HCT116 (cell line): ENCODE results near the gene BCL2L2. TPM values are rescaled to one million over a fixed set of nuclear protein-coding genes. Genes with fewer than 3 reads are reported as not detected.

Experiments used
- ATAC-seq: fragments of 200-7000 bp; cut with Tn5 transposase; 2 replicates; pipeline ENCODE4 v1.9.1; 2020; ENCODE audit warnings: mild to moderate bottlenecking, moderate library complexity
- BruUV-seq: library from RNA; stranded (reverse); fragments of 400-500 nt; replicated peaks from 2 replicates; lab custom pipeline; 2021; lab: Mats Ljungman, UMichigan
- CTCF ChIA-PET: fragments of 300-600 bp; sonication (Branson Sonifier 250); formaldehyde crosslinking; loops from one replicate; lab custom pipeline; 2021; ENCODE audit warnings: antibody characterized with exemption; lab: Charles Lee
- POLR2A ChIA-PET: fragments of 300-600, 350-600 bp; sonication (Branson Sonifier 250); formaldehyde crosslinking; loops from one replicate; lab custom pipeline; 2021; ENCODE audit warnings: antibody characterized with exemption; lab: Charles Lee
- RAD21 ChIA-PET, 2 experiments: fragments of 300-600 bp; sonication (Branson Sonifier 250); formaldehyde crosslinking; loops; one replicate each; lab custom pipeline; 2023; ENCODE audit warnings: low total read pairs in 2 of 2; ENCODE audit not compliant: uncharacterized antibody in 2 of 2, unreplicated experiment in 2 of 2, low non-redundant PET in 1 of 2; lab: Charles Lee
- DNase-seq: peaks from one replicate; pipeline ENCODE4 v3.0.0-alpha.2; 2010; ENCODE audit warnings: low read depth, low spot score
- H2AFZ ChIP-seq: fragments of 200-600 bp; shearing (Covaris generic), sonication (generic); 2 replicates; pipeline ENCODE4 v1.6.1; 2017; ENCODE audit warnings: low read depth, mixed run types, mixed read lengths, antibody characterized with exemption, low read length; ENCODE audit not compliant: poor library complexity, severe bottlenecking
- H3K27ac ChIP-seq: 2 replicates; pipeline ENCODE4 v1.5.1; 2012; ENCODE audit warnings: low read depth, low read length
- H3K27me3 ChIP-seq: fragments of 200-600 bp; sonication (generic); 2 replicates; pipeline ENCODE4 v1.6.1; 2016; ENCODE audit warnings: mixed run types, low read length, mixed read lengths; ENCODE audit not compliant: insufficient read depth
- H3K36me3 ChIP-seq, 2 experiments: fragments of 200-500 bp in 1 of 2; fragments of 200-600 bp in 1 of 2; sonication (Bioruptor generic) in 1 of 2; sonication (generic) in 1 of 2; 2 replicates each; pipeline versions ENCODE4 v1.5.1 to v1.6.1; 2014 to 2016; ENCODE audit warnings: low read length in 2 of 2, inconsistent platforms in 1 of 2, mixed read lengths in 1 of 2, mixed run types in 1 of 2; ENCODE audit not compliant: insufficient read depth in 2 of 2, control insufficient read depth in 1 of 2
- H3K4me1 ChIP-seq, 2 experiments: fragments of 200-600 bp in 1 of 2; sonication (generic) in 1 of 2; 2 replicates each; pipeline versions ENCODE4 v1.5.1 to v1.6.1; 2012 to 2017; ENCODE audit warnings: low read length in 2 of 2, inconsistent platforms in 1 of 2, mild to moderate bottlenecking in 1 of 2, mixed read lengths in 1 of 2, mixed run types in 1 of 2, moderate library complexity in 1 of 2; ENCODE audit not compliant: insufficient read depth in 2 of 2, control insufficient read depth in 1 of 2
- H3K4me2 ChIP-seq: fragments of 200-600 bp; sonication (generic); 2 replicates; pipeline ENCODE4 v1.6.1; 2017; ENCODE audit warnings: mixed run types, low read length, mixed read lengths
- H3K4me3 ChIP-seq, 2 experiments: fragments of 200-600 bp in 1 of 2; sonication (generic) in 1 of 2; replicated peaks in 1 of 2; 2 replicates each; pipeline ENCODE4 v1.5.1; 2011 to 2016; ENCODE audit warnings: low read length in 2 of 2, control low read depth in 1 of 2, low read depth in 1 of 2, mild to moderate bottlenecking in 1 of 2, mixed read lengths in 1 of 2, mixed run types in 1 of 2
- H3K79me2 ChIP-seq: fragments of 200-600 bp; sonication (generic); 2 replicates; pipeline ENCODE4 v1.6.1; 2017; ENCODE audit warnings: mild to moderate bottlenecking, mixed run types, low read length, moderate library complexity, mixed read lengths; ENCODE audit not compliant: insufficient read depth
- H3K9ac ChIP-seq: fragments of 200-600 bp; sonication (generic); 2 replicates; pipeline ENCODE4 v1.6.1; 2016; ENCODE audit warnings: low read length, mixed read lengths
- H3K9me2 ChIP-seq: fragments of 200-600 bp; sonication (generic), shearing (Covaris generic); 2 replicates; pipeline ENCODE4 v1.6.1; 2017; ENCODE audit warnings: mixed run types, mild to moderate bottlenecking, moderate library complexity; ENCODE audit not compliant: insufficient read depth
- H3K9me3 ChIP-seq, 2 experiments: fragments of 200-500 bp in 1 of 2; fragments of 200-600 bp in 1 of 2; sonication (Bioruptor generic) in 1 of 2; sonication (generic) in 1 of 2; 2 replicates each; pipeline ENCODE4 v1.6.1; 2014 to 2017; ENCODE audit warnings: low read length in 2 of 2, mixed read lengths in 2 of 2, inconsistent platforms in 1 of 2, low read depth in 1 of 2, mild to moderate bottlenecking in 1 of 2, mixed run types in 1 of 2, moderate library complexity in 1 of 2; ENCODE audit not compliant: control insufficient read depth in 1 of 2, insufficient read depth in 1 of 2
- H4K20me1 ChIP-seq: fragments of 200-600 bp; sonication (generic), shearing (Covaris generic); 2 replicates; pipeline ENCODE4 v1.6.1; 2017; ENCODE audit warnings: mixed run types, mild to moderate bottlenecking, moderate library complexity; ENCODE audit not compliant: insufficient read depth
- CBX3 ChIP-seq: IDR thresholded peaks from 2 replicates; pipeline ENCODE4 v1.6.1; 2012; ENCODE audit warnings: low read depth
- CEBPB ChIP-seq: IDR thresholded peaks from 2 replicates; pipeline ENCODE4 v1.6.1; 2012; ENCODE audit warnings: low read depth
- EGR1 ChIP-seq: IDR thresholded peaks from 2 replicates; pipeline ENCODE4 v1.6.1; 2012; ENCODE audit warnings: low read depth
- ELF1 ChIP-seq: IDR thresholded peaks from 2 replicates; pipeline ENCODE4 v1.6.1; 2012; ENCODE audit warnings: low read depth, borderline replicate concordance
- EZH2phosphoT487 ChIP-seq: fragments of 200-600 bp; IDR thresholded peaks from 2 replicates; pipeline ENCODE4 v1.6.1; 2018; ENCODE audit warnings: antibody characterized with exemption, borderline replicate concordance
- JUND ChIP-seq: IDR thresholded peaks from 2 replicates; pipeline ENCODE4 v1.6.1; 2012
- POLR2A ChIP-seq: IDR thresholded peaks from 2 replicates; pipeline ENCODE4 v1.7.0; 2011; ENCODE audit warnings: borderline replicate concordance; ENCODE audit not compliant: insufficient read depth, insufficient read length; ENCODE audit errors: extremely low read depth
- POLR2AphosphoS5 ChIP-seq: IDR thresholded peaks from 2 replicates; pipeline ENCODE4 v1.6.1; 2011; ENCODE audit warnings: mild to moderate bottlenecking, low read depth, low read length, moderate library complexity
- SP1 ChIP-seq: IDR thresholded peaks from 2 replicates; pipeline ENCODE4 v1.6.1; 2012; ENCODE audit warnings: low read depth
- SRF ChIP-seq: IDR thresholded peaks from 2 replicates; pipeline ENCODE4 v1.6.1; 2012; ENCODE audit warnings: low read depth
- YY1 ChIP-seq: IDR thresholded peaks from 2 replicates; pipeline ENCODE4 v1.6.1; 2011; ENCODE audit warnings: low read length, low read depth, moderate library complexity, mild to moderate bottlenecking; ENCODE audit not compliant: insufficient replicate concordance; ENCODE audit errors: extremely low read depth
- ZFX ChIP-seq: fragments of 450-650 bp; IDR thresholded peaks from 2 replicates; pipeline ENCODE4 v1.6.1; 2017
- ZNF274 ChIP-seq: fragments of 200-500 bp; sonication (Bioruptor generic); IDR thresholded peaks from 2 replicates; pipeline ENCODE4 v1.6.1; 2014; ENCODE audit warnings: mild to moderate bottlenecking, low read depth, low read length, inconsistent platforms
- intact Hi-C: fragments of 100-400 bp; cut with micrococcal nuclease; formaldehyde crosslinking; loops from 2 replicates; pipeline ENCODE4 v1.10.0; 2022
- total RNA-seq: library from RNA; stranded (reverse); gene quantifications from one replicate; pipeline ENCODE4 v1.2.1, GENCODE V29; 2021; ENCODE audit not compliant: unreplicated experiment
- TF ChIP-seq, protein P1 (sequence below): IDR thresholded peaks from 2 replicates; pipeline ENCODE4 v1.6.1; 2012
- TF ChIP-seq, protein P2 (sequence below): IDR thresholded peaks from 2 replicates; pipeline ENCODE4 v1.6.1; 2012

The BCL2L2 gene
- total RNA-seq, 1 experiment from 2014 or later = 25.5 TPM

DNA sequence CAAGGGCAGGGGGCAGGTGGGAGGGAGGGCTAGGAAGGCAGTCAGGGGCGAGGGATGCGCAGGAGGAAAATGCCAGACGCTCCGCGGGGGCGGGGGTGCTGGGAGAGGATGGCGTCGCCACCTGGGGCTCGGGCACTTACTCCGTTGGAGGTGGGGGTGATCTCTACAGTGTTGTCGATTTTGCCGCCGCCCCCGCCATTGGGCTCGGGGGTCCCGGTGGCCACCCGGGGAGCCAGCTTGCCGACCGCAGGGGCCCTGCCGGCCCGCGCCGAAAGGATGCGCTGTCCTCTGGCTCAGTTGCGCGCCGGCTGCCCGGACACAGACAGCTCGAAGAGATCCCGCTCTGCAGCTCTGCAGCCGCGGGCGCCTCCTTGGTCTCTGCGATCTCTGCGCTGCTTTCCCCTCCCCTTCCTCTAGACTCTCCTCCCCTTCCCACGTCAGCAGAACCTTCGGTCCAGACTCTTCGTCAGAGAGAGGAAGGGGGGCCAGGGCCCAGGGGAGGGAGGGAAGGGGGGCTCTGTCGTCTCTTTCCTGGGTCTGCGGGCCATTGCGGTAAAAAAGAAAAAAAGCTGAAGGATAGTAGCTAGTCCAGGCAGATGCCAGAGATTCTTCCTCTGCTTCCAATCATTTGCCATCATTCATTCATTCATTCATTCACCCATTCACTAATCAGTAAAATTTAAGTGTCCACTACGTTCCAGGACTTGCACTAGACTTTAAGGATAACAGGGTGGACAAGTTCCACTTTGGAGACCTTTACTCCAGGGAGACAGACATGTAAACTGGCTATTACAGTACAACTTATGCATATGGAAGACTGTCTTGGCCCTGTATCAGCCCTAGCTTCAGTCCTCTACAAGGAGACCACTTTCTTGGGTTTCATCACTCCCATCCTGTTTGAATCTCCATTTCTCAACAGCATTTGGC lies 46.1 kb downstream of the BCL2L2 start, which contains the start of gene SLC22A17:
Gene SLC22A17 (minus strand): TSS at position 382 of the 927 bp plus-strand sequence.
- POLR2A ChIA-PET = no interaction called here
- TF ChIP-seq POLR2AphosphoS5 = peak; percentile 80
- no peak for TF ChIP-seq SRF
- TF ChIP-seq EZH2phosphoT487 = no peak
- 0 out of 2 replicates have a peak, but pooled peaks have one; percentile 30 for TF ChIP-seq EGR1

DNA sequence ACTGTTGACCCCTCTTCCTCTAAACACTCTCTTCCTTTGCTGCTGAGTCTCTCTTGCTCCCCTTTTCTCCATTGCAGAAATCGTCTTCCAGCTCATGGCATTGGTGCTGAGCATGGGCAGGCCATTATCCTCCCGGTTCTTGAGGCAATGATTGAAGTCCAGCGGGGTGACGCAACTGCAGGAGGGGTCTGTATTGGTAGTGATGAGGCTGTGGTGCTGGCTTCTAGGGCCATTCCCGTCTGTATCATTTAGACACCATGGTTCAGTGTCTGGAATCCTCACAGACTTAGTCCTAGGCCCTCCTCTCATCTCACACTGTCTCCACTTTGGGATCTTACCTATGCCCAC lies 46.8 kb downstream of the BCL2L2 start:
- TF ChIP-seq EZH2phosphoT487 (no peak), SRF (no peak), POLR2A (no peak), YY1 (no peak), ELF1 (no peak), SP1 (no peak), CEBPB (no peak), ZNF274 (no peak), JUND (no peak), CBX3 (no peak), ZFX (no peak)
- TF ChIP-seq, protein P1, sequence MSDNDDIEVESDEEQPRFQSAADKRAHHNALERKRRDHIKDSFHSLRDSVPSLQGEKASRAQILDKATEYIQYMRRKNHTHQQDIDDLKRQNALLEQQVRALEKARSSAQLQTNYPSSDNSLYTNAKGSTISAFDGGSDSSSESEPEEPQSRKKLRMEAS = no peak
- TF ChIP-seq, protein P2, sequence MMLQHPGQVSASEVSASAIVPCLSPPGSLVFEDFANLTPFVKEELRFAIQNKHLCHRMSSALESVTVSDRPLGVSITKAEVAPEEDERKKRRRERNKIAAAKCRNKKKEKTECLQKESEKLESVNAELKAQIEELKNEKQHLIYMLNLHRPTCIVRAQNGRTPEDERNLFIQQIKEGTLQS = no peak
- no peak overlapping the region for H3K9ac ChIP-seq
- no peak overlapping the region for H2AFZ ChIP-seq
- H3K9me2 ChIP-seq = no peaks in the 10 kb centered on the region
- no TSS peak for BruUV-seq
- H3K4me2 ChIP-seq = peak overlapping the region; percentile 72; the same call in 1 of the 2 replicates
- DNase-seq (no peak), ATAC-seq (no peak)
- ChIA-PET CTCF (interaction anchor here (2.0 kb wide), 1 partner anchor 27 kb away, joined by 7 read pairs; no protein-coding TSS in a partner anchor), POLR2A (no interaction called here), RAD21 (no interaction called here)
- no peak overlapping the region for H3K4me3 ChIP-seq
- no peaks in the 10 kb centered on the region for H3K79me2 ChIP-seq
- H4K20me1 ChIP-seq = no peaks in the 10 kb centered on the region
- H3K27me3 ChIP-seq = no peaks in the 10 kb centered on the region
- H3K27ac ChIP-seq = no peak overlapping the region
- no peaks in the 10 kb centered on the region for H3K36me3 ChIP-seq
- no peaks in the 10 kb centered on the region for H3K9me3 ChIP-seq
- intact Hi-C loops = no loop called here
- 0 out of 4 replicates have a peak, but pooled peaks cover 0 to 2% of the 10 kb centered on the region in 2 experiments for H3K4me1 ChIP-seq

More for the DNA sequence above, 46.1 kb downstream of the BCL2L2 start, which contains the start of gene SLC22A17:
- no peaks in the 10 kb centered on the region for H3K9me3 ChIP-seq
- RAD21 ChIA-PET = no interaction called here
- no peaks in the 10 kb centered on the region for H3K27me3 ChIP-seq
- peak; percentile 13 for DNase-seq
- peak; percentile 91 for ATAC-seq
- H3K27ac ChIP-seq = peak within 1 kb of the TSS; percentile 25; the same call in 1 of the 2 replicates
- no peaks in the 10 kb centered on the region for H4K20me1 ChIP-seq
- H3K36me3 ChIP-seq = no peaks in the 10 kb centered on the region
- H3K79me2 ChIP-seq = no peaks in the 10 kb centered on the region
- peak within 1 kb of the TSS; percentile 72 for H3K4me2 ChIP-seq
- H2AFZ ChIP-seq = no peak within 1 kb of the TSS
- H3K4me1 ChIP-seq = 0 out of 4 replicates have a peak, but pooled peaks cover 0 to 2% of the 10 kb centered on the region in 2 experiments
- CTCF ChIA-PET = interaction anchor here (2.0 kb wide), 1 partner anchor 27 kb away, joined by 7 read pairs; no protein-coding TSS in a partner anchor
- no peaks in the 10 kb centered on the region for H3K9me2 ChIP-seq
- intact Hi-C loops = no loop called here
- BruUV-seq = no TSS peak
- peak within 1 kb of the TSS; percentile 41 for H3K9ac ChIP-seq
- peak within 1 kb of the TSS; percentile 50 to 60 for H3K4me3 ChIP-seq
